NCI-H1417 treated with DMSO at 0.1 percent for 48 hours (cell line): ENCODE results near the gene ENO3.
A peak's percentile ranks its signal among the peaks of the same experiment; 100 is the strongest.
"Not testable (repeated sequence)": the region's sequence is repeated elsewhere in the genome, so short reads cannot be mapped to it uniquely, and the experiment has no call there.

ENCODE experiments used
- DNase-seq: peaks from one replicate; lab custom pipeline; 2025; lab: John Stamatoyannopoulos, UW

ENO3 gene

GRCh38 chr17:4950746-4951204 lies at the start of gene ENO3:
TSS of gene ENO3 (plus strand) at chr17:4951119. CDS start at chr17:4951830, 711 bp downstream.
- no peak for DNase-seq

- DNase-seq, result no peak
Measured at GRCh38 chr17:4901648-4902344, 49.1 kb upstream of the ENO3 start.

- no peak for DNase-seq
Measured at GRCh38 chr17:4902540-4902939, 48.4 kb upstream of the ENO3 start.

- DNase-seq, result no peak
Measured at GRCh38 chr17:4903051-4903818, 47.7 kb upstream of the ENO3 start, which contains the start of gene CHRNE. TSS of gene CHRNE (minus strand) at chr17:4903098. CDS start at chr17:4903063, 35 bp downstream.

- DNase-seq, result not testable (repeated sequence)
Measured at GRCh38 chr17:4906642-4907041, 44.3 kb upstream of the ENO3 start.

- no peak for DNase-seq
Measured at GRCh38 chr17:4908301-4908700, 42.6 kb upstream of the ENO3 start.

- DNase-seq, result peak; percentile 36
Measured at GRCh38 chr17:4908711-4909496, 42.0 kb upstream of the ENO3 start.

GRCh38 chr17:4913994-4914393 lies 36.9 kb upstream of the ENO3 start:
- DNase-seq, result no peak

- DNase-seq, result not testable (repeated sequence)
Measured at GRCh38 chr17:4914551-4914950, 36.4 kb upstream of the ENO3 start.

- no peak for DNase-seq
Measured at GRCh38 chr17:4919511-4920047, 31.3 kb upstream of the ENO3 start.

- DNase-seq, result no peak
Measured at GRCh38 chr17:4920351-4921048, 30.4 kb upstream of the ENO3 start.

GRCh38 chr17:4921320-4921719 lies 29.6 kb upstream of the ENO3 start:
- DNase-seq, result no peak

GRCh38 chr17:4926577-4927335 lies 24.2 kb upstream of the ENO3 start:
- not testable (repeated sequence) for DNase-seq

GRCh38 chr17:4928881-4929280 lies 22.0 kb upstream of the ENO3 start:
- no peak for DNase-seq

GRCh38 chr17:4931963-4932362 lies 19.0 kb upstream of the ENO3 start, which contains the start of gene GP1BA:
TSS of gene GP1BA (plus strand) at chr17:4932277. CDS start at chr17:4932605, 328 bp downstream.
- DNase-seq, result no peak

GRCh38 chr17:4932756-4933155 lies 18.2 kb upstream of the ENO3 start:
- DNase-seq, result no peak

- no peak for DNase-seq
Measured at GRCh38 chr17:4933646-4934045, 17.3 kb upstream of the ENO3 start.

GRCh38 chr17:4934173-4934979 lies 16.5 kb upstream of the ENO3 start:
- no peak for DNase-seq

GRCh38 chr17:4935650-4936049 lies 15.3 kb upstream of the ENO3 start:
- no peak for DNase-seq

GRCh38 chr17:4936436-4936835 lies 14.5 kb upstream of the ENO3 start:
- DNase-seq, result no peak
